IMR-90 (cell line): ENCODE results near the gene CXCL6. TPM values are rescaled to one million over a fixed set of nuclear protein-coding genes. Genes with fewer than 3 reads are reported as not detected.

Experiments used
- ATAC-seq: fragments of 200-7000 bp; cut with Tn5 transposase; 2 replicates; pipeline ENCODE4 v1.9.1; 2020; ENCODE audit warnings: low read depth, mild to moderate bottlenecking, moderate library complexity
- BruUV-seq: library from RNA; stranded (reverse); fragments of 400-500 nt; replicated peaks from 2 replicates; lab custom pipeline; 2021; lab: Mats Ljungman, UMichigan
- CTCF ChIA-PET: fragments of 300-600 bp; formaldehyde crosslinking; extraction: SDS; loops from one replicate; lab custom pipeline; 2021; ENCODE audit warnings: antibody characterized with exemption; lab: Yijun Ruan, JAX
- POLR2A ChIA-PET: fragments of 300-600 bp; sonication (Branson Sonifier 250); formaldehyde crosslinking; loops from one replicate; lab custom pipeline; 2022; ENCODE audit warnings: antibody characterized with exemption; ENCODE audit not compliant: unreplicated experiment; lab: Charles Lee
- DNase-seq: peaks from one replicate; pipeline ENCODE4 v3.0.0; 2013
- H2AFZ ChIP-seq: replicated peaks from 2 replicates; pipeline ENCODE3; 2013; ENCODE audit warnings: low read length, mild to moderate bottlenecking; ENCODE audit not compliant: poor library complexity
- H2AK5ac ChIP-seq: 2 replicates; pipeline ENCODE4 v1.6.1; 2013; ENCODE audit warnings: low read depth, low read length, inconsistent platforms
- H2AK9ac ChIP-seq: replicated peaks from 2 replicates; pipeline ENCODE3; 2013; ENCODE audit warnings: mild to moderate bottlenecking, low read depth, low read length, moderate library complexity; ENCODE audit not compliant: poor library complexity
- H2BK120ac ChIP-seq: 2 replicates; pipeline ENCODE4 v1.6.1; 2013; ENCODE audit warnings: low read depth, low read length, inconsistent platforms
- H2BK15ac ChIP-seq: 3 replicates; pipeline ENCODE4 v1.6.1; 2013; ENCODE audit warnings: low read depth, low read length, inconsistent platforms
- H2BK20ac ChIP-seq: 2 replicates; pipeline ENCODE4 v1.6.1; 2013; ENCODE audit warnings: low read depth, mild to moderate bottlenecking, inconsistent platforms, low read length, moderate library complexity
- H2BK5ac ChIP-seq: 2 replicates; pipeline ENCODE4 v1.6.1; 2013; ENCODE audit warnings: mild to moderate bottlenecking, low read depth, low read length, inconsistent platforms; ENCODE audit not compliant: poor library complexity, severe bottlenecking
- H3K14ac ChIP-seq: replicated peaks from 2 replicates; pipeline ENCODE4 v1.6.1; 2013; ENCODE audit warnings: low read depth, low read length, inconsistent platforms
- H3K18ac ChIP-seq: 2 replicates; pipeline ENCODE4 v1.6.1; 2013; ENCODE audit warnings: low read depth, low read length, control low read depth
- H3K23ac ChIP-seq: 2 replicates; pipeline ENCODE4 v1.6.1; 2013; ENCODE audit warnings: low read depth, low read length, inconsistent platforms
- H3K27ac ChIP-seq: 2 replicates; pipeline ENCODE4 v1.5.1; 2013; ENCODE audit warnings: mild to moderate bottlenecking, control low read depth, low read length; ENCODE audit not compliant: insufficient read depth
- H3K27me3 ChIP-seq: 2 replicates; pipeline ENCODE4 v1.6.1; 2013; ENCODE audit warnings: low read length; ENCODE audit not compliant: control insufficient read depth, insufficient read depth
- H3K36me3 ChIP-seq: 2 replicates; pipeline ENCODE4 v1.6.1; 2013; ENCODE audit warnings: low read length, mixed read lengths; ENCODE audit not compliant: control insufficient read depth, insufficient read depth
- H3K4ac ChIP-seq: 2 replicates; pipeline ENCODE4 v1.6.1; 2013; ENCODE audit warnings: low read depth, low read length, inconsistent platforms
- H3K4me1 ChIP-seq: 2 replicates; pipeline ENCODE4 v1.6.1; 2013; ENCODE audit warnings: low read length, mixed read lengths; ENCODE audit not compliant: control insufficient read depth, insufficient read depth
- H3K4me2 ChIP-seq: 2 replicates; pipeline ENCODE4 v1.6.1; 2013; ENCODE audit warnings: low read depth, mild to moderate bottlenecking, control low read depth, low read length, moderate library complexity
- H3K4me3 ChIP-seq: 2 replicates; pipeline ENCODE4 v1.5.1; 2013; ENCODE audit warnings: low read depth, mild to moderate bottlenecking, control low read depth, low read length, moderate library complexity; ENCODE audit not compliant: insufficient read depth
- H3K56ac ChIP-seq: 2 replicates; pipeline ENCODE4 v1.6.1; 2013; ENCODE audit warnings: low read length, inconsistent platforms; ENCODE audit not compliant: insufficient read depth; ENCODE audit errors: extremely low read depth
- H3K79me1 ChIP-seq, 2 experiments: 2 replicates each; pipeline ENCODE4 v1.6.1; 2013; ENCODE audit warnings: low read length in 2 of 2, inconsistent platforms in 1 of 2, low read depth in 1 of 2
- H3K9ac ChIP-seq: 2 replicates; pipeline ENCODE4 v1.6.1; 2013; ENCODE audit warnings: low read depth, low read length, control low read depth
- H3K9me1 ChIP-seq: 2 replicates; pipeline ENCODE4 v1.6.1; 2013; ENCODE audit warnings: low read length, inconsistent platforms; ENCODE audit not compliant: insufficient read depth
- H3K9me3 ChIP-seq: 2 replicates; pipeline ENCODE4 v1.6.1; 2013; ENCODE audit warnings: low read length; ENCODE audit not compliant: control insufficient read depth, insufficient read depth
- H4K20me1 ChIP-seq: 2 replicates; pipeline ENCODE4 v1.6.1; 2013; ENCODE audit warnings: low read length, inconsistent platforms; ENCODE audit not compliant: insufficient read depth
- H4K5ac ChIP-seq: 2 replicates; pipeline ENCODE4 v1.6.1; 2013; ENCODE audit warnings: mild to moderate bottlenecking, low read depth, low read length, control low read depth
- H4K8ac ChIP-seq, 2 experiments: 2 replicates each; pipeline ENCODE4 v1.6.1; 2013; ENCODE audit warnings: low read depth in 2 of 2, low read length in 2 of 2, control low read depth in 1 of 2, inconsistent platforms in 1 of 2
- H4K91ac ChIP-seq: 2 replicates; pipeline ENCODE4 v1.6.1; 2013; ENCODE audit warnings: low read depth, low read length, inconsistent platforms; ENCODE audit not compliant: insufficient read depth
- BHLHE40 ChIP-seq: fragments of 150-350 bp; IDR thresholded peaks from 2 replicates; pipeline ENCODE4 v1.6.1; 2016; ENCODE audit warnings: mild to moderate bottlenecking, low read depth, low read length
- CEBPB ChIP-seq: IDR thresholded peaks from 2 replicates; pipeline ENCODE4 v1.6.1; 2012; ENCODE audit warnings: low read depth, low read length, improper control_type of control experiment
- CHD1 ChIP-seq: IDR thresholded peaks from 2 replicates; pipeline ENCODE4 v1.6.1; 2012; ENCODE audit warnings: low read depth, low read length, improper control_type of control experiment
- CTCF ChIP-seq: conservative IDR thresholded peaks from 2 replicates; pipeline ENCODE4 v1.5.1; 2012; ENCODE audit warnings: mild to moderate bottlenecking, low read depth, low read length, improper control_type of control experiment
- MAFK ChIP-seq: IDR thresholded peaks from 2 replicates; pipeline ENCODE4 v1.6.1; 2012; ENCODE audit warnings: low read depth, low read length, improper control_type of control experiment
- MAZ ChIP-seq: IDR thresholded peaks from 2 replicates; pipeline ENCODE4 v1.6.1; 2012; ENCODE audit warnings: low read depth, mild to moderate bottlenecking, low read length, improper control_type of control experiment, moderate library complexity, borderline replicate concordance
- MXI1 ChIP-seq: IDR thresholded peaks from 2 replicates; pipeline ENCODE4 v1.6.1; 2012; ENCODE audit warnings: low read depth, mild to moderate bottlenecking, low read length, moderate library complexity, borderline replicate concordance
- NFE2L2 ChIP-seq: fragments of 150-350 bp; IDR thresholded peaks from 2 replicates; pipeline ENCODE4 v1.6.1; 2016; ENCODE audit warnings: low read depth, mild to moderate bottlenecking, low read length
- POLR2A ChIP-seq: IDR thresholded peaks from 2 replicates; pipeline ENCODE4 v1.6.1; 2012; ENCODE audit warnings: mild to moderate bottlenecking, low read depth, low read length
- RCOR1 ChIP-seq: IDR thresholded peaks from 2 replicates; pipeline ENCODE4 v1.6.1; 2012; ENCODE audit warnings: mild to moderate bottlenecking, low read length, improper control_type of control experiment; ENCODE audit not compliant: insufficient replicate concordance
- RFX5 ChIP-seq: IDR thresholded peaks from 2 replicates; pipeline ENCODE4 v1.8.0; 2012; ENCODE audit warnings: low read depth, mild to moderate bottlenecking, low read length, moderate library complexity
- SMC3 ChIP-seq: fragments of 150-350 bp; IDR thresholded peaks from 2 replicates; pipeline ENCODE4 v1.6.1; 2016; ENCODE audit warnings: low read depth, mild to moderate bottlenecking, antibody characterized with exemption, low read length, moderate library complexity
- USF2 ChIP-seq: fragments of 150-350 bp; IDR thresholded peaks from 2 replicates; pipeline ENCODE4 v1.6.1; 2017; ENCODE audit warnings: mild to moderate bottlenecking, antibody characterized with exemption, low read length, low read depth
- WGBS, 2 experiments: methylation state at CpG; one replicate each; pipeline versions ENCODE4 v1.1.5 to v1.1.7; 2013; ENCODE audit warnings: missing lambda C conversion rate in 2 of 2; ENCODE audit not compliant: insufficient read length in 1 of 2; ENCODE audit errors: extremely low coverage in 2 of 2; 5-methylcytosine and 5-hydroxymethylcytosine counted together
- dilution Hi-C: fragments of 300-500 bp; cut with HindIII; formaldehyde crosslinking; loops from one replicate; pipeline ENCODE4 v1.14.3; 2018; ENCODE audit warnings: low sequenced_read_pairs; ENCODE audit not compliant: unreplicated experiment
- in situ Hi-C: fragments of 300-500 bp; cut with MboI; formaldehyde crosslinking; loops from 3 replicates; pipeline ENCODE4 v1.14.3; 2019; ENCODE audit warnings: low sequenced_read_pairs, inconsistent platforms, mixed read lengths
- intact Hi-C: fragments of 100-400 bp; cut with micrococcal nuclease; formaldehyde crosslinking; loops from 2 replicates; pipeline ENCODE4 v1.10.0; 2022
- polyA plus RNA-seq, 3 experiments: library from polyadenylated mRNA; depleted of rRNA; stranded (reverse); fragments of >200 nt; gene quantifications; 2 replicates each; pipeline ENCODE4 v1.2.3, GENCODE V29; 2012; ENCODE audit warnings: low replicate concordance in 1 of 3
- total RNA-seq: library from RNA; depleted of rRNA; stranded (reverse); fragments of >200 nt; gene quantifications from 2 replicates; pipeline ENCODE4 v1.2.3, GENCODE V29; 2012

The CXCL6 gene
- total and polyA plus RNA-seq, 2 of the 4 experiments (the other 2 are of a cell fraction) = not detected

- Histone ChIP-seq H3K9ac (no peak overlapping the region), H3K27me3 (peaks cover 27% of the 10 kb centered on the region), H2AFZ (no peak overlapping the region), H4K8ac (no peak overlapping the region), H3K9me1 (no peaks in the 10 kb centered on the region), H3K36me3 (no peaks in the 10 kb centered on the region), H3K23ac (no peak overlapping the region), H3K79me1 (no peaks in the 10 kb centered on the region), H3K4me1 (no peaks in the 10 kb centered on the region), H2BK120ac (no peak overlapping the region), H3K4me2 (no peak overlapping the region), H2AK9ac (no peak overlapping the region), H3K14ac (no peak overlapping the region), H2BK20ac (no peak overlapping the region), H3K27ac (no peak overlapping the region), H2BK5ac (no peak overlapping the region), H2BK15ac (no peak overlapping the region), H4K20me1 (no peaks in the 10 kb centered on the region), H3K4me3 (no peak overlapping the region), H3K4ac (no peak overlapping the region), H3K18ac (no peak overlapping the region), H4K91ac (no peak overlapping the region), H3K9me3 (no peaks in the 10 kb centered on the region; the same call in 1 of the 2 replicates), H2AK5ac (no peak overlapping the region), H4K5ac (no peak overlapping the region), H3K56ac (no peak overlapping the region)
- dilution Hi-C loops = no loop called here
- TF ChIP-seq CEBPB (no peak), BHLHE40 (no peak), RCOR1 (no peak), CTCF (no peak), RFX5 (no peak), MAZ (no peak), SMC3 (no peak), MXI1 (no peak), CHD1 (no peak), MAFK (no peak), USF2 (no peak), NFE2L2 (no peak), POLR2A (no peak)
- in situ Hi-C loops = no loop called here
- WGBS, 2 experiments = no CpG with 5 or more reads among the region's 1 CpG
- no peak for ATAC-seq
- intact Hi-C loops = no loop called here
- ChIA-PET POLR2A (no interaction called here), CTCF (no interaction called here)
- BruUV-seq = no TSS peak
- DNase-seq = no peak
Observed at GRCh38 chr4:73875401-73875800, 38.9 kb downstream of the CXCL6 start.
